Measurements from ENCODE around the gene TBC1D5. TPM values are rescaled to one million over a fixed set of nuclear protein-coding genes. Genes with fewer than 3 reads are reported as not detected.

TBC1D5 gene
- total RNA-seq, 1 experiment from 2014 or later = 38.3 TPM

DNA sequence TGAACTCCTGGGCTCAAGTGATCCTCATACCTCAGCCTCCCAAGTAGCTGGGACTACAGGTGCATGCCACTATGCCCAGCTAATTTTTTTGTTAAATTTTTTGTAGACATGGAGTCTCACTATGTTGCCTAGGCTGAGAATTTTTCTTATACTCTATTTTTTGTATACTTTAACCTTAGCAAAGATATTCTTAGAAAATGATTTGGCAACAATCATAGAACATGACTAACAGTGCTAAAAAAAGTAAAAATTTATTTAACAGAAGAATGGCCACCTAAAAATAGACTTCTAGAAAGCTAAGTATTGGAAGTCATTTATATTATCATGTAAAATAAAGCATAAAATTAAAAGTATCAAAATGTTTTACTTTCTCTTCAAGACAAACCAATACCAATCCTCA is 535.4 kb downstream of the TBC1D5 start:
- TF ChIP-seq, protein P1, sequence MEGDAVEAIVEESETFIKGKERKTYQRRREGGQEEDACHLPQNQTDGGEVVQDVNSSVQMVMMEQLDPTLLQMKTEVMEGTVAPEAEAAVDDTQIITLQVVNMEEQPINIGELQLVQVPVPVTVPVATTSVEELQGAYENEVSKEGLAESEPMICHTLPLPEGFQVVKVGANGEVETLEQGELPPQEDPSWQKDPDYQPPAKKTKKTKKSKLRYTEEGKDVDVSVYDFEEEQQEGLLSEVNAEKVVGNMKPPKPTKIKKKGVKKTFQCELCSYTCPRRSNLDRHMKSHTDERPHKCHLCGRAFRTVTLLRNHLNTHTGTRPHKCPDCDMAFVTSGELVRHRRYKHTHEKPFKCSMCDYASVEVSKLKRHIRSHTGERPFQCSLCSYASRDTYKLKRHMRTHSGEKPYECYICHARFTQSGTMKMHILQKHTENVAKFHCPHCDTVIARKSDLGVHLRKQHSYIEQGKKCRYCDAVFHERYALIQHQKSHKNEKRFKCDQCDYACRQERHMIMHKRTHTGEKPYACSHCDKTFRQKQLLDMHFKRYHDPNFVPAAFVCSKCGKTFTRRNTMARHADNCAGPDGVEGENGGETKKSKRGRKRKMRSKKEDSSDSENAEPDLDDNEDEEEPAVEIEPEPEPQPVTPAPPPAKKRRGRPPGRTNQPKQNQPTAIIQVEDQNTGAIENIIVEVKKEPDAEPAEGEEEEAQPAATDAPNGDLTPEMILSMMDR (IDR thresholded peaks at IDR 0.05; ENCODE audit: unreplicated experiment) = no peak
- intact Hi-C loops (cut with micrococcal nuclease; ENCODE audit: unreplicated experiment) = no loop called here
- DNase-seq = no peak
- BruUV-seq (replicated peaks) = no TSS peak
- H3K27me3 Mint-ChIP-seq (ENCODE audit: unreplicated experiment) = no peaks in the 10 kb centered on the region
- no peak overlapping the region for H3K4me3 Mint-ChIP-seq (ENCODE audit: low read depth, unreplicated experiment)
- no peaks in the 10 kb centered on the region for H3K4me1 Mint-ChIP-seq (ENCODE audit: low read depth, unreplicated experiment)
- no peaks in the 10 kb centered on the region for H3K36me3 Mint-ChIP-seq (ENCODE audit: insufficient read depth, unreplicated experiment)
- peaks cover 3% of the 10 kb centered on the region for H3K9me3 Mint-ChIP-seq (ENCODE audit: low read depth, unreplicated experiment)
- CTCF ChIA-PET = no interaction called here
- H3K27ac Mint-ChIP-seq (ENCODE audit: unreplicated experiment) = no peak overlapping the region

DNA sequence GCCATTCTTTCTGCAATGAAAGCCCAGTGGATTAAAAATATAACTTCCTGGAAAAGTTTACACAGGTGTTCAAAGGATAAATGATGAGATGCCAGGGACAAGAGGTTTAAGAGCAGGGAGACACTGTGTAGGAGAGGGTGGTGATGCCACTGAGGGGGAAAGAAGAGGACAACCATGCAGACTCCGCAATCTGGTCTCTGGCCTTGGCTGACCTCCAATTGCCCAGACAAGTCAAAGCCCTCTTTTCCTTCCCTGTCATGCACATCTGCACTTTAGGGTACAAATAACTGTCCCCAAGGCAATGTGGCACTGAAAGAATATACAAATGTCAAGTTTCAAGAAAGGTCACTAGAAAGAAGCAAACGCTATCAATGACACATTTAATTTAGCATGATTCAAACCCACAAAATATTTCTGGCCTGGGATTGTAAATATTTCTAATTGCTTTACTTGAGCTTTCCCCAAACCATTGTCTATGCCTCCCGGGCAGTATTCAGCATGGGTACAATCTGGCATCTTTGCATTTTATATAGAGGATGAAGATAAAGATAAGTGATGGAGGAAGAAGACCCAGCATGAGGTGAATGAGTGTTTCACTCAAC is 538.3 kb downstream of the TBC1D5 start:
- CTCF ChIA-PET = no interaction called here
- H3K9me3 Mint-ChIP-seq (ENCODE audit: low read depth, unreplicated experiment) = peaks cover 4% of the 10 kb centered on the region
- no peaks in the 10 kb centered on the region for H3K4me1 Mint-ChIP-seq (ENCODE audit: low read depth, unreplicated experiment)
- intact Hi-C loops (cut with micrococcal nuclease; ENCODE audit: unreplicated experiment) = no loop called here
- no TSS peak for BruUV-seq (replicated peaks)
- TF ChIP-seq, protein P1 (IDR thresholded peaks at IDR 0.05; ENCODE audit: unreplicated experiment) = no peak
- H3K4me3 Mint-ChIP-seq (ENCODE audit: low read depth, unreplicated experiment) = no peak overlapping the region
- no peaks in the 10 kb centered on the region for H3K27me3 Mint-ChIP-seq (ENCODE audit: unreplicated experiment)
- no peak overlapping the region for H3K27ac Mint-ChIP-seq (ENCODE audit: unreplicated experiment)
- no peak for DNase-seq
- no peaks in the 10 kb centered on the region for H3K36me3 Mint-ChIP-seq (ENCODE audit: insufficient read depth, unreplicated experiment)

DNA sequence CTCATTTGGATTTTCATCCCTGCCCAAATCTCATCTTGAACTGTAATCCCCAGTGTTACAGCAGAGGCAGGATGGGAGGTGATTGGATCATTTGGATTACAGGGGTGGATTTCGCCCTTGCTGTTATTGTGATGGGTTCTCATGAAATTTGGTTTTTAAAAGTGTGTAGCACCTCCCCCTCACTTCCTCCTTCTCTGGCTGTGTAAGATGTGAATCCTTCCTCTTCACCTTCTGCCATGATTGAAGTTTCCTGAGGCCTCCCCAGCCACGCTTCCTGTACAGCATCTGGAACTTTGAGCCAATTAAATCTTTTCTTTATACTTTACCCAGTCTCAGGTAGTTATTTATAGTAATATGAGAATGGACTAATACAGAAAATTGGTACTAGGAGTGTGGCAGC is 540.9 kb downstream of the TBC1D5 start:
- CTCF ChIA-PET = no interaction called here
- intact Hi-C loops (cut with micrococcal nuclease; ENCODE audit: unreplicated experiment) = no loop called here
- Mint-ChIP-seq H3K4me1 (ENCODE audit: low read depth, unreplicated experiment) (no peaks in the 10 kb centered on the region), H3K9me3 (ENCODE audit: low read depth, unreplicated experiment) (peaks cover 4% of the 10 kb centered on the region), H3K4me3 (ENCODE audit: low read depth, unreplicated experiment) (no peak overlapping the region), H3K27me3 (ENCODE audit: unreplicated experiment) (no peaks in the 10 kb centered on the region), H3K27ac (ENCODE audit: unreplicated experiment) (no peak overlapping the region), H3K36me3 (ENCODE audit: insufficient read depth, unreplicated experiment) (no peaks in the 10 kb centered on the region)
- TF ChIP-seq, protein P1 (IDR thresholded peaks at IDR 0.05; ENCODE audit: unreplicated experiment) = no peak
- no peak for DNase-seq
- BruUV-seq (replicated peaks) = no TSS peak

DNA sequence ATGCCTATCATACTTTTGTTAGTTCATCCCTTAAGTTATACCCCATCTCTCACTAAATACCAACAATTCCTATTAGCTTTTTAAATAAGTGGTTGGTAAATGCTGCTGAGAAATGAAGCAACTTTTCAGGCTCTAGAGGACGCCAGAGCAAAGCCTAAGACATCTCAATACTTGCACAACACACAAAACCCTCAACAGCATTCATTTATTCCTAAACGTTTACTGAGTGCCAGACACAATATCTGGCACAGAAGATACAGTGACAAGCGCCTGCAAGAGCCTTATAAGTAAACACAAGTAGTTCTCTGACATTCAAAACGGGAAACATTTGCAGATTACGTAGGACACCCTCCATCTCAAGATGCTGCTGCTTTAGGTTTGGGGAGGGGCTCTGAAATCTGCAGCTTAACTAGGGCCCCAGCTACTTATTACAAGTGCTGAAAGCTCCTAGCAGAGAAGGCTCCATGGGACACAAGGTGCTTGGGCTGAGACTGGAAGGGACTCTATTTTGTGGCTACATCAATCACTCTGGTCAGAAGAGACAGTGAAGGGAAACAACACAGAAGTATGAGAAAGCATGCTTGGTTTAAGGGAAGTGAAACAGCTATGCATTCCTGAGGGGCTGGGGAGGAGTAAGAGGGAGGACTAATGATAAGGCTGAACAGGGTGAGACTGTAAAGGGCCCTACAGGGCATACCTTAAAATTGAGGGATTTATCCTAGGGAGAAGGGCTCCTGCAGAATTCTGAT is 546.4 kb downstream of the TBC1D5 start:
- no peak overlapping the region for H3K27ac Mint-ChIP-seq (ENCODE audit: unreplicated experiment)
- CTCF ChIA-PET = interaction anchor here (0.6 kb wide), 1 partner anchor 1589 kb away, joined by 4 read pairs; no protein-coding TSS in a partner anchor
- DNase-seq = no peak
- H3K27me3 Mint-ChIP-seq (ENCODE audit: unreplicated experiment) = no peaks in the 10 kb centered on the region
- TF ChIP-seq, protein P1 (IDR thresholded peaks at IDR 0.05; ENCODE audit: unreplicated experiment) = no peak
- no TSS peak for BruUV-seq (replicated peaks)
- H3K36me3 Mint-ChIP-seq (ENCODE audit: insufficient read depth, unreplicated experiment) = no peaks in the 10 kb centered on the region
- intact Hi-C loops (cut with micrococcal nuclease; ENCODE audit: unreplicated experiment) = no loop called here
- no peaks in the 10 kb centered on the region for H3K9me3 Mint-ChIP-seq (ENCODE audit: low read depth, unreplicated experiment)
- H3K4me3 Mint-ChIP-seq (ENCODE audit: low read depth, unreplicated experiment) = no peak overlapping the region
- H3K4me1 Mint-ChIP-seq (ENCODE audit: low read depth, unreplicated experiment) = no peaks in the 10 kb centered on the region

All from Calu3 (cell line).